ENCODE results near the gene MT3.

The MT3 gene

GRCh38 chr16:56631832-56632155, 42.5 kb downstream of the MT3 start:
- DNase-seq: no peak

GRCh38 chr16:56632156-56632847, 43.0 kb downstream of the MT3 start, which contains the start of gene MT1M:
TSS of gene MT1M (plus strand) at chr16:56632659. CDS start at chr16:56632732, 73 bp downstream.
- no peak for DNase-seq

GRCh38 chr16:56632848-56633365, 43.6 kb downstream of the MT3 start:
- no peak for DNase-seq

GRCh38 chr16:56633535-56633934, 44.2 kb downstream of the MT3 start:
- no peak for DNase-seq

GRCh38 chr16:56634715-56635440, 45.5 kb downstream of the MT3 start:
- no peak for DNase-seq

GRCh38 chr16:56635441-56635967, 46.2 kb downstream of the MT3 start:
- no peak for DNase-seq

- DNase-seq: no peak
These were observed 47.5 kb downstream of the MT3 start for GRCh38 chr16:56636616-56637413.

GRCh38 chr16:56637814-56638750, 48.8 kb downstream of the MT3 start, which contains the start of gene MT1A:
TSS of gene MT1A (plus strand) at chr16:56638666. CDS start at chr16:56638739, 73 bp downstream.
- DNase-seq: no peak

- DNase-seq: no peak
These were observed 49.7 kb downstream of the MT3 start for GRCh38 chr16:56639045-56639444.

- no peak for DNase-seq
These were observed 50.7 kb downstream of the MT3 start for GRCh38 chr16:56640076-56640475.
